ENCODE results near the gene SLC26A3.
"Not testable (repeated sequence)": the region's sequence is repeated elsewhere in the genome, so short reads cannot be mapped to it uniquely, and the experiment has no call there.

Gene SLC26A3

DNA sequence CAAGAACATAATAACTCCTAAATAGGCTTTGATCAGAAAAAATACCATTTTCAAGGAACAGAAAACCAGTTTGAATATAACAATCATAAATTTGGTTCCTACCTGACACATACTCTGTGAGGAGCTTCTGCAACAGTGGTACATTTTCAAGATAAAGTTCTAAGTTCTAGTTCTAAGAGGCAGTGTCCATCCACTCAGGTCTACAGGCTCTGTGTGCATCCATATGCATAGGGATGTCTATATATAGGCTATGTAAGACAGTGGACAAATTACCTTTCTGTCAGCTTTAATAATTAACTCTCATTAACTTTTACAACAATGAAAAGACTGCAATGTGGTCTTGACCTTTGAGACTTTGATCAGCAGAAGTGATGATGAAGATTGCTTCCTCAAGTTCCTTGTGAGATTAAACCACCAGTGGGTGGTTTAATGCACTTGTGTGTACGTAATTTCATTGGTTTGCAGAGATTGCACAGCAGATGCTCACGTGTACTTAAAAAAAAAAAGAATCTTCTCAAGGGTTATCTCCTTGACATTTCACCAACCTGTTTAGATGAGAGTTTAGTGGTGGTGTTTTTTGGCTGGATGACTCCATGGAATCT lies at the start of gene SLC26A3:
Gene SLC26A3 (minus strand): TSS at position 215 of the 602 bp plus-strand sequence. CDS start 8,714 bp downstream, outside the sequence.
- no peak for DNase-seq (ENCODE audit: low spot score)

DNA sequence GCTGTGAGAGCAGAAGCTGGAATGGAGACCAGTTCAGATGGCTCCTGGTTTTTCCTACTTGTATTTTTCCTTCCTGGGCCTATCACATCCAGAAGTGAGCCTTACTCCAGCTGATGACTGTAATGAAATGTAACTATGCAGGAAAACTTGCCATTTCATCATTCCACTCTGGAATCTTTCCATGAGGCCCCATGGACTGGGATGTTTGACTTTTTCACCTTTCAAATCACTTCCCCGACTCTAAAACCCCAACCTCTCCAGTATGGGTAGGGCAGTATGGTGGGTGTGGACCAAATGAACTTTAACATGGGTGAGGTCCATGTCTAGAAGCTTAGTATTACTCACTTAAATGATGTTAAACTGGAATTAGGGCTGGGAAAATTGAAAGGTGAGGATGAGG lies 47.6 kb upstream of the SLC26A3 start:
- DNase-seq (ENCODE audit: low spot score): no peak

DNA sequence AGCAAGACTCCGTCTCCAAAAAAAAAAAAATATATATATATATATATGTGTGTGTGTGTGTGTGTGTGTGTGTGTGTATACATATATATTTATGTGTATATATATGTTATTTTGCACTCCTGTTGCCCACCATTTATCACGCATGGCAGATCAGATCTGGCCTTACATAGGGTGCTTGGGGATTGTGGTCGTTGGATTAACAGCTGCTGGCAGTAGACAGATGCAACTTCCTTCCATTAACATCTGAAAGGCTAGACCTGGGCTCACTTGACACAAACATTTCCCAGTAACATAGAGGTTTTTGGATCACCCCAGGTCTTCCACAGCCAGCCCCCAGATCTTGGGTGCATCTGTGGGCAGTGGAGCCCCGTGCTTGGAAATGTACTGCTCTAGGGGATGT lies 47.2 kb upstream of the SLC26A3 start:
- DNase-seq (ENCODE audit: low spot score): no peak

DNA sequence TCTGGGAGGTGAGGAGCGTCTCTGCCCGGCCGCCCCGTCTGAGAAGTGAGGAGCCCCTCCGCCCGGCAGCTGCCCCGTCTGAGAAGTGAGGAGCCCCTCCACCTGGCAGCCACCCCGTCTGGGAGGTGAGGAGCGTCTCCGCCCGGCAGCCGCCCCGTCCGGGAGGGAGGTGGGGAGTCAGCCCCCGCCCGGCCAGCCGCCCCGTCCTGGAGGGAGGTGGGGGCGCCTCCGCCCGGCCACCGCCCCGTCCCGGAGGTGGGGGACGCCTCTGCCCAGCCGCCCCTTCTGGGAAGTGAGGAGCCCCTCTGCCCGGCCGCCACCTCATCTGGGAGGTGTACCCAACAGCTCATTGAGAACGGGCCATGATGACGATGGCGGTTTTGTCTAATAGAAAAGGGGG lies 45.2 kb upstream of the SLC26A3 start:
- DNase-seq (ENCODE audit: low spot score): not testable (repeated sequence)

DNA sequence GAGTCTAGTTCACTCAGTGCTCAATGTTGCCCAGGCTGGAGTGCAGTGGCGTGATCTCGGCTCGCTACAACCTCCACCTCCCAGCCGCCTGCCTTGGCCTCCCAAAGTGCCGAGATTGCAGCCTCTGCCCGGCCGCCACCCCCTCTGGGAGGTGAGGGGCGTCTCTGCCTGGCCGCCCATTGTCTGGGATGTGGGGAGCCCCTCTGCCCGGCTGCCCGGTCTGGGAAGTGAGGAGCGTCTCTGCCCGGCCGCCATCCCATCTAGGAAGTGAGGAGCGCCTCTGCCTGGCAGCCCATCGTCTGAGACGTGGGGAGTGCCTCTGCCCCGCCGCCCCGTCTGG lies 44.8 kb upstream of the SLC26A3 start:
- DNase-seq (ENCODE audit: low spot score): not testable (repeated sequence)

DNA sequence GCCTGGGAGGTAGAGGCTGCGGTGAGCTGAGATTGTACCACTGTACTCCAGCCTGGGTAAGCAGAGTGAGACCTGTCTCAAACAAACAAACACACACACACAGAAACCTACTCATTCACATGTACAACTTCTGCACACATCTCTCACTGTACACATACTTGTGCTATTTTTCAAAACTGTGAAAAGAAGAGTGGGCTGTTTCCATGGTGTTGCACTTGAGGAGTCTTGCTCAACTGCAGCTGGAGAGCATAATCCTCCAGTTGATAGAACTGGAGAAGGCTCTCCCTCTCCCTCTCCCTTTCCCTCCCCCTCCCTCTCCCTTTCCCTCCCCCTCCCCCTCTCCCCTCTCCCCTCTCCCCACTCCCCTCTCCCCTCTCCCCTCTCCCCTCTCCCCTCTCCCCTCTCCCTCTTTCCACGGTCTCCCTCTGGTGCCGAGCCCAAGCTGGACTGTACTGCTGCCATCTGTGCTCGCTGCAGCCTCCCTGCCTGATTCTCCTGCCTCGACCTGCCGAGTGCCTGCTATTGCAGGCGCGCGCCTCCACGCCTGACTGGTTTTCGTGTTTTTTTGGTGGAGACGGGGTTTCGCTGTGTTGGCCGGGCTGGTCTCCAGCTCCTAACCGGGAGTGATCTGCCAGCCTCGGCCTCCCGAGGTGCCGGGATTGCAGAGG lies 44.3 kb upstream of the SLC26A3 start:
- no peak for DNase-seq (ENCODE audit: low spot score)

DNA sequence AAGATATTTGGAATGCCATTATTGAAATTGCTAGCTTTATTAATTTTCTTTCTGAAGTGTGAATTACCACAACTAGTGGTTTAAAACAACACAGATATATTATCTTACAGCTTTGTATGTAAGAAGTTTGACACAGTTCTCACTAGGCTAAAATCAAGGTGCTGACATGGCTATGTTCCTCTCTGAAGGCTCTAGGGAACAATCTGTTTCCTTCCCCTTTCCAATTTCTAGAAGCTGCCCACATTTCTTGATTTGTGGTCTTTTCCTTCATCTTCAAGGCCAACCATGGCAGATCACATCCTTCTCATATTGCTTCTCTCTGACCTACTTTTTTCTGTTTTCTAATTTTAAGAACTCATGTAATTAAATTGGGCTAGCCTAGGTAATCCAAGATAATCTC lies 43.3 kb upstream of the SLC26A3 start:
- DNase-seq (ENCODE audit: low spot score): no peak

DNA sequence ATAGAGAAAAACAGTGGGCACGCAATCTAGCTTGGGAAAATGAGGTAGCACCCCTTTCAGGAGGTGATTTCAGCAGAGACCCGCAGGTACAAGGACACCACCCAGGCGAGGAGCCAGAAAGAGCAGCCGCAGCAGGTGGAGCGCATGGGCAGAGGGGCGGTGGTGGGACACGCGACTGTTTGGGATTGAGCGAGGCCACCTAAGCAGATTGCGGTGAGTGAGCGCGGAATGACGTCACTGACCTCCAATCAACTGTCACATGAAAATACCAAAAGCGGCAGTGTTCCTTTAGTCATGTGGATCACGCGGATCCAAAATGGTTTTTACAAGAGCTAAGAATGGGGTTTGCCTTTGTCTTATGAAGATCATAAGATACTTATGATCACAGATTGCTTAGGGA lies 40.2 kb upstream of the SLC26A3 start:
- DNase-seq (ENCODE audit: low spot score): no peak

DNA sequence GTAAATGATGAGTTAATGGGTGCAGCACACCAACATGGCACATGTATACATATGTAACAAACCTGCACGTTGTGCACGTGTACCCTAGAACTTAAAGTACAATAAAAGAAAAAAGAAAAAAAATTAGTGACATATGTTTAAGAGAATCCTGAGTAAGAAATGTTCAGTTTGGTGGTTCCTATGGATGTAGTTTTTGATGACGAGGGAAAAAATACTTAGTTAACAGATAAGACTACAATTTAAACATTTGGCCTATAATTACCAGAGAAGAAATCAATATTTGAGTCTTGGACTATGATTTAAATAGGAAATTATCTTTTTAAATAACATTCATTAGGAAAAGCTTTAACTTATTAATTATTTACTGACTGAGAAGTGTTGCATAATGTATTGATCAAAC lies 39.2 kb upstream of the SLC26A3 start:
- no peak for DNase-seq (ENCODE audit: low spot score)

DNA sequence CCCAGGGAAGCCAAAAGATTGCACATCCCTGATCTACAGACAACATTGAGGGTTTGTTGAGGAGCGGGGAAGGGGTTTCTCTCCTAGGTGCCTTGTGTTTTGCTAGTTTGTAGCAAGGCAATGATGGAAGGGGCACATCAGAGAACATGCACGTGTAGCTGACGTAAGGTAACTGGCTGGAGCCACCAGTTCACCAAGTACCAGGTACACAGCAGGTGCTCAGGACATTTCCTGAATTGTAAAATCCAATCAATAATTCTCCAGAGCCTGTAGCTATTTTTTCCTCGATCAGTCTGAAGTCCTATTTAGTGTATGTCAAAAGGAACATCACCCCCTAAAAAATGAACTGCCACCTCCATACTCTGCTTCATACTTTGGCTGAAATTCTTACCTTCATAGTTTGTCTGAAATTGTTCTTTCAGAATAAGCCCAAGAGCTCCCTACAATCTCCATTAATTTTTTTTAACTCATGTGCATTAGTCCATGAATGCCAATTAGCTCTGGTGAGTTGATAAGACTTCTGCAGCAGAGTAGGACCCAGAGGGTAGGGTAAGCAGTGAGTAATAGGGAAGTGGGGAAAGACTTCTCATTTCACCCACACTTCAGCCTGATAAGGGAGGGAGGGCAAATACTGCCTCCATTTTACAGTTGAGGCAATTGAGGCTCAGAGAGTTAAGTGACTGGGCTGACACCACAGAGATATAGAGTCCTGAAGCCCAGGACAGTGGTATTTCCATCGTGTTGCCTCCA lies 36.0 kb upstream of the SLC26A3 start:
- no peak for DNase-seq (ENCODE audit: low spot score)

DNA sequence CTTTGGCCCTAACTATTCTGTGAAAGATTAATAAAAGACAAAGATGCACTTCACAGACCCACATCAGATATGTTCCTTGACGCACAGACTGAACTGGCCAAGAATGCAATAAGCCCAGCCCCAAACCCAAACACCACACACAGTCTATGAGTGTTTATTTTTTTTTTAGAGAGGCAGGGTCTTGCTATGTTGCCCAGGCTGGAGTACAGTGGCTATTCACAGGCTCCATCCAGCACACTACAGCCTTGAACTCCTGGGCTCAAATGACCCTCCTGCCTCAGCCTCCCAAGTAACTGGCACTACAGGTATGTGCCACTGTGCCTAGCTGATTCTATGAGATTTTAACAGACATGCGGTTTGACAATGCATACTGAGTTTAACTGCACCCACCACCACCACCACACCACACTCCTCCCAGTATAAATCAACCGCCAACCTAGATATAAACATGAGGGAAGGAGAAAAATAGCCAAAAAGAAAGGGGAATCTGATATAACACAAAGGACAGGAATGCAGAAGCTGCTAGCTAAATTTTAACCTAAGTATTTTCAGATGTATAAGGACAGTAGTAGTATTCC lies 35.1 kb upstream of the SLC26A3 start:
- DNase-seq (ENCODE audit: low spot score): no peak

DNA sequence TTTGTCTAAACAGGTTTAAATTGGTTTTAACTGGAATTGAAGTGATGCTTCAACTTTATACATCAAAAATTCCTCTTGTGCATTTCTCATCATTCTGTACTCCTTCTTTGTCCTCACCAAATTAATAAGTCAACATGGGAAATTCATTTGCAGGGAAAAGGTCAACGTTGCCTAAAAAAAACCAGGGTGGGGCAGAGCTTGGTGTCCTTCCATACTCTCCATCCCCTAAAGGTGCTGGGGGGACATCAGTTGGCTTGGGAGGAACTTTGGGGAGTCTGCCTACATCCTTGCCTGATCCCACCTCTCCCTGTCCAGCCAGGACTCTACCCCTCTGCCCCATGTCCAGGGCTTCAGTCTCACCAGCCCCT lies 34.1 kb upstream of the SLC26A3 start:
- no peak for DNase-seq (ENCODE audit: low spot score)

DNA sequence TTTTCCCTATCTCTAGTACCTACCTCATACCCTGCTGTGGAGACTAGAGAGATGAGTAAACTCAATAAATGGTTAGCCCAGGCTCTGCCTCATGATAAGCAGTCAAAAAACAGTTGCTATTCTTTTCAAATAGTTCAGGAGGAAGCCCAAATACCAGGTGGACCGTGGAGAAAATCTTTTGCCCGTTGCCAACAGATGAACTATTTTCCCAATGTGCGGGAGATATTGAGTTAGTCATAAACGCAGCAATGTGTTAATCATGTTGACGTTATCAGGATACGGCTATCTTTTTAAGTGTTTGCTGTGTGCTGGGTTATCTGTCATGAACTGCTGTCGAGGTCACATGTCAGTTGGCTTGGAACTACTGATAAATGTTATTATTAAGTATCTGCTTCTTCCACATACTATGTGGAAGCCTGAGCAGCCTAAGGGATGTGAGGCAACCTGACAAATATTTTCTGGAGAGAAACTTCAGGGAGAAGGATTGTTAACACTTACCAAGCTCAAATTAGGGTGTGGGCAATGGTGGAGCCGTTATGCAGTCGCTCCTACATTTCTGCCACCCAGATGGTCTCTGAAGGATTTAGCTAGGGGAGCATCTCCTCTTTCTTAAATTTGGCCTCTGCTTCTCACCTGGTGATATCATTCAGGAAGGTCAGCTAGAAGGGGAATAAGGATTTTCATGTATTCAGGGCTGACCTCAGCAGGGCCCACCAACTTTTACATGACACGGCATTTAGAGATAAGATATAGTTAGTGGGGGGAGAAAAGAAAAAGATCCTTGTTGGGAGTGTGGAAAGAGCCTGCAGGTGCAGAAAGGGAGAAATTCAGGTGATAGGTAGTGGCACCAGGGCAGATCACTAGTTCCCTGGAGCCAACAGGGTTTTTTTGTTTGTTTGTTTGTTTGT lies 33.5 kb upstream of the SLC26A3 start:
- DNase-seq (ENCODE audit: low spot score): no peak

DNA sequence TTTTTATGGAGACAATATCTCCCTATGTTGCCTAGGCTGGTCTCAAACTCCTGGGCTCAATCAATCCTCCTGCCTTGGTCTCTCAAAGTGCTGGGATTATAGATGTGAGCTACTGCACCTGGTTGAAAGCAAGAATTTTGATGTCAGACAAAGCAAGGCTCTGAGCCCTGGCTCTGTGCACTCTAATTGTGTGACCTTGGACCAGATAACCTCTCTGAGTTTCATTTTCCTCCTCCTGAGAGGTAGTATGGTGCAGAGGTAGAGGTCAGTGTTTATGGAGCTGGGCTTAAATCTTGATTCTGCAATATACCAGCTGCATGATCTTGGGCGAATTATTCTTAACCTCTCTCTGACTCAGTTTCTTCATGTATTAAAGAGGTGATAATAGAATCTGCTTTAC lies 31.4 kb upstream of the SLC26A3 start:
- no peak for DNase-seq (ENCODE audit: low spot score)

DNA sequence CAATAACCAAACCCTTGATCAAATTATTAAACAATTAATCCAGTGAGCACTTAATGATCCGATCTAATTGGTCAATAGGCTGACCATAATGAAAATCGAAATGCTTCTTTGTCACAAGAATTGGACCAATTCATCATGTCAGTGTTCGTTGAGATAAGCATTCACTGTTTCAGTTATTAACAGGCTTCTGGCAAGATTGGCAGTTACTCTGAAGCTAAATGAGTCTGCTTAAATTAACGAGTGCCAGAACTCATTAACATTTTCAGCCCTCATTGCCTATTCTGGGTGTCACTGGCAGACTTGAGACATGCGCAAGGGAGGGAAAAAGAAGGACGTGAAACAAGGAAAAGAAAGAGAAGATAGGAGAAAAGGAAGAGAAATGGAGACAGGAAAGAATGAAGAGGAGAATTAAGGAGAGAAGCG lies 30.7 kb upstream of the SLC26A3 start:
- no peak for DNase-seq (ENCODE audit: low spot score)

DNA sequence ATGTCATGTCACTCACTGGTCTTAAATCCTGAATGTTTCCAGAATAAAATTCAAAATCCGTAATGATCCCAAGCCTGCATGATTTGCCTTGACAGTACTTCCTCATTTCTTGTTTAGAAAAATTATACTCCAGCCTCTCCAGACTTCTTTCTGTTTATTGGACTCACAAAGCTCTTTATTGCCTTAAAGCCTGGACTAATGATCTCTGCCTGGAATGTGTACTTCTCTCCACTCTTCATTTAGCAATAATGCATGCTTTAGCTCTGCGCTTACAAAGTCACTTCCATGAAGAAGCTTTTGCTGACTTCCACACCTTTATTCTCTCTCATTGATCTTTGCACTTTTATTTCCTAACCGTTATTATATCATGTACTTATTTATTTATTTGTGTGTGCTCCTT lies 27.4 kb upstream of the SLC26A3 start:
- DNase-seq (ENCODE audit: low spot score): no peak

DNA sequence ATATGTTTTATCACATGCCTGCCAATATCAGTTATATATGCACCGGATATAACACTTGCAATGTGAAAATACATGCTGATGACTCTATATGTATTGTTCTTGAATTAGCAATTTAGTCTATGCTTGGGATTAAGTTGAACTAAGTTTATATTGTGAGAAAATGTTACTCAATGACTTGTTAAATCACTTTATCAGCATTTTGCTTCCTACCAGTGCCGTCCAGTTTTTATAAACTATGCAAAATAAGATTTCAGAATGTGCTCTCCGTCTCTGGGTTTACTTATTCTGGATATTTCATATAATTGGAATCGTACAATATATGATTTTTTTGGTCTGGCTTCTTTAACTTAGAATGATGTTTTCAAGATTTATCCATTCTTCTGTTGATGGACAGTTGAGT lies 25.5 kb upstream of the SLC26A3 start:
- no peak for DNase-seq (ENCODE audit: low spot score)

DNA sequence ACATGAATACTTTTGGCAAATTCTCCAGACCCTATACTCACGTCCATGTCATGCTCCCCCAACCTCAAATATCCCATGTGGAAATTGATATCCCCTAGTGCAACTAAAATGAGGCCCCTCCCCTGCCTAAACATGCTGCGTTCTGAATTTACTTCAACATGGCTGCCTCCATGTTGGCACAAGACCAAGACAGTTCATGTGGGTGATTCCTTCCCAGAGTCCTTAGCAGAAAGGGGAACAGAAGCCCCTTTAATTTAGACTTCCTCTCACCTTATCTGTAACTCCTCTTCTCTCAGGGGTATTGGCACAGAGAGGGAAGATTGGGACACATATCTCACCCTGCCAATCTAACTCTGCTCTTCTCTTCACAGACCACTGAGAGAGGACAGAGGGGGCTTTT lies 24.5 kb upstream of the SLC26A3 start:
- DNase-seq (ENCODE audit: low spot score): no peak

DNA sequence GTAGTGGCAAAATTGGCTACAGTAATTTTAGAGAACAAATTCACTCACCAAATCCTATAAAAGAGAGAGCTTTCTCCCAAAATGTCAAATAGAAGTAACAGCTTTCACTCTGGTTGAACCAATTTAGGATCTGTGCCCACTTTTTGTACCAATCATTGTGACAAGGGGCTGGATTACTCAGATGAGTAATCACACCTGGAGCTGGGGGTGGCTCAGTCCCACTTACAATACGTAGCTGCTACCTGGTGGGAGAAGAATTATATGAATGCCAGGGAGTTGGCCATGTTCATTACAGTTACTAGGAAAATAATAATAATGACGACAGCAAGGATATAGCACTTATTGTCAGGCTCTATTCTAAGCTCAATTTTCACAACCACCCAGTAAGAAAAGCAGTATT lies 23.4 kb upstream of the SLC26A3 start:
- DNase-seq (ENCODE audit: low spot score): no peak

DNA sequence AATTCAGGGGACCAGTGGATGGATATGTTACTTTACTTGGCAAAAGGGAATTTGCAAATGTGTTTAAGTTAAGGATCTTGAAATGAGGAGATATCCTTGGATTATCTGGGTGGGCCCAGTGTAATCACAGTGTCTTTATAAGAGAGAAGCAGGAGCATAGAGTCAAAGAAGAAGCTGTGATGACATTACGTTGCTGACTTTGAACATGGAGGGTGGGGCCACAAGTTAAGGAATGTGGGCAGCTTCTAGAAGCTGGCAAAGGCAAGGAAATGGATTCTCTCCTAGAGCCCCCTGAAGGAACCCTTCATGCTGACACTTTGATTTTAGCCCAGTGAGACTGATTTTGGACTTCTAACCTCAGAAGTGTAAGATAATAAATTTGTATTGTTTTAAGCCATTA lies 21.8 kb upstream of the SLC26A3 start:
- no peak for DNase-seq (ENCODE audit: low spot score)

DNA sequence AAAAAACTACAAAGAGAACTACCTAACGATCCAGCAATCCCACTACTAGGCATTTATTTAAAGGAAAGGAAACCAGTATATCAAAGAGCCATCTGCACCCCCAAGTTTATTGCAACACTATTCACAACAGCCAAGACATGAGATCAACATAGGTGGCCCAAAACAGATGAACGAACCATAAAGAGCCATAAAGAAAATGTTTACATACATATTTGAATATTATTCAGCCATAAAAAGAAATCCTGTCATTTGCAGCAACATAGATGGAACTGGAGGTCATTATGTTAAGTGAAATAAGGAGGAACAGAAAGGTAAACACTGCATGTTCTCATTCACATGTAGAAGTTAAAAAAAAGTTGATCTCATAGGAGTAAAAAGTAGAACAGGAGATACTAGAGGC lies 15.6 kb upstream of the SLC26A3 start:
- DNase-seq (ENCODE audit: low spot score): no peak

DNA sequence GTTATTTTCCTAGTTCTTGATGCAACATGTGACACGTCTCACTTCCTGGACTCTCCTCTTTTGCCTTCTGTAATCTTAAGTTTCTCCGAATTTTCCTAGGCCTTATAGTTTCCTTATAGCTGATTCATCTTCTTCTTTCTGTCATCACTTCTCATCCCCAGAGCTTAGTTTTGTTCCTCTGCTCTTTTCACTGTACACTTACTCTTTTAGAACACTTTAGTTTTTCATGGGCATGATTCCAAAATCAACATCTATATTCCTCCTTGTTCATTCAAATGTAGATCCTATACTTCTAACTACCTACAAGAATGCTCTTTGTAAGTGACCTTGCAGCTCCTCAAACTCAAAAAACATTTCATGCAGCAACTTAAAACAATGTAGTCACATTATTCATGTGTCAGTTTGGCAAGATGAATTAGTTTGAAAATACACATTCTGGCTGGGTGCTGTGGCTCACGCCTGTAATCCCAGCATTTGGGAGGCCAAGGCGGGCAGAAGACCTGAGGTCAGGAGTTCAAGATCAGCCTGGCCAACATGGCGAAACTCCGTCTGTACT lies 13.1 kb upstream of the SLC26A3 start:
- no peak for DNase-seq (ENCODE audit: low spot score)
